GM19238 (cell line): ENCODE results near the gene FARP1.
"Not testable (repeated sequence)": the region's sequence is repeated elsewhere in the genome, so short reads cannot be mapped to it uniquely, and the experiment has no call there.

ENCODE experiments used
- DNase-seq: peaks from one replicate; pipeline ENCODE4 v3.0.0; 2011; ENCODE audit warnings: low spot score; ENCODE audit not compliant: insufficient read length

The FARP1 gene

DNA sequence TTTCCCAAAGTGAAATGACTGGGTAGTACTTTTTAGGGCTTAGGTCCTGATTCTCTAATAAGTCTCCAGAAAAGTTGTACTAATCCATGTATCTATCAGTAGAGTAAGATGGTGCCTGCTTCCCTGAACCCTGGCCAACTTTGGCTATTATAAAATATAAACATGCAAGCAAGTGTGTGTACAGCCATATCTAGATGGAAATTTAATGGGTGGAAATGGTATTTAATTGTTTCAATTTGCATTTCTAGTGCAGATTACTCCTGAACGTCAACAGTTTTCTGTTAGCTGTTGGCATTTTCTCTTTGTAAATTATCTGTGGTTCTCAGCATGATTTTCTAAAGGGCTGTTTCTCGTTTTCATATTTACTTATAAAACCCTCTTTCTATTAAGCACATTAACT lies 221.3 kb downstream of the FARP1 start:
- no peak for DNase-seq

- no peak for DNase-seq
These were observed 221.8 kb downstream of the FARP1 start for GRCh38 chr13:98364647-98365046.

- DNase-seq: no peak
These were observed 222.4 kb downstream of the FARP1 start for GRCh38 chr13:98365302-98365701.

- DNase-seq: no peak
These were observed 223.1 kb downstream of the FARP1 start for GRCh38 chr13:98366010-98366409.

GRCh38 chr13:98366443-98366842 lies 223.5 kb downstream of the FARP1 start:
- DNase-seq: no peak

DNA sequence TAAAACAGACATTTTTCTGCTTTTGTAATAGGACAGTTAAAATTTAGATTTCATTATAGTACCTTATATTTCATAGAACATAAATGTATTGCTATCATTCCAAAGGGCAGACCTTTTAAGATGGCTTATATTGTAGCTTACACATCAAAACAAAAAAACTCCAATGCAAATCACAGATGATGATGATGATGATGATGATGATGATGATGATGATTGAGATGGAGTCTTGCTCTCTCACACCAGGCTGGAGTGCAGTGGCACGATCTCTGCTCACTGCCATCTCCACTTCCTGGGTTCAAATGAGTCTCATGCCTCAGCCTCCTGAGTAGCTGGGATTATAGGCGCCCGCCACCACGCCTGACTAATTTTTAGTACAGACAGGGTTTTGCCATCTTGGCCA lies 224.1 kb downstream of the FARP1 start:
- DNase-seq: no peak

DNA sequence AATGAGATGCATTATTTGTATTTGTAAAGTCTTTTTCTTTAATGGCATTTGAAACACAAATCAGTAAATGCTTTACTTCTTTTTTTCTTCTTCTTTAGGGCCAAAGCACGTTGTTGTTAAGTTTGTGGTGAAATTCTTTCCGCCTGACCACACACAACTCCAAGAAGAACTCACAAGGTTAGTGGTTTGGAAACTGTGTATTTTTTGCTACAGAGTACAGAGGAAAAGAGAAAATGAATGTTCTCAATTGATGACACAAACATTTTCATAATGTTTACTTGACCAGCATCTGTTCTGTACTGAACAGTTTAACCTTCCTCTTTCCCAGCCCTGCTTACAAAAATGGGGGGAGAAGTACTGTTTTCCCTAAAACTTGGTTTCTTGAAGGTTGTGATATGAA lies 225.1 kb downstream of the FARP1 start:
- no peak for DNase-seq

GRCh38 chr13:98369520-98369919 lies 226.6 kb downstream of the FARP1 start:
- not testable (repeated sequence) for DNase-seq

DNA sequence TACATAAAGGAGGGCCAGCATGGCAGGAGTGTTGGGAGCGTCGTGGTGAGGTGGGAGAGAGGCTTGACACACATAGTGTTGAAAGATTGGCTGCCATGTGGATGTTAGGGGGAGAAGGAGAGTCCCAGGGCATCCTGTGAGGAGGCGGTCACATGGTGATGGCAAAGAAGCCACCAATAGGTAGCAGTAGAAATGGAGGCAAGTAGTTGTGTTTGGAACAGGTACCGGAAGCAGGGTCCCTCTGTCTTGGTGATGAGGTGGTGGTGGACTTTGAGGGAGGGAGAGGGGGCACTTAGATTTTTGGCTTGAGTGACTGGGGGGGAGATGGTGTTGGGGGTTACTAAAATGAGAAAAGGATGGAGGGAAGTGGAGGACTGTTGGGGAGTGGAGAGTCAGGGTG lies 227.4 kb downstream of the FARP1 start:
- no peak for DNase-seq

- no peak for DNase-seq
These were observed 228.1 kb downstream of the FARP1 start for GRCh38 chr13:98370806-98371515.

DNA sequence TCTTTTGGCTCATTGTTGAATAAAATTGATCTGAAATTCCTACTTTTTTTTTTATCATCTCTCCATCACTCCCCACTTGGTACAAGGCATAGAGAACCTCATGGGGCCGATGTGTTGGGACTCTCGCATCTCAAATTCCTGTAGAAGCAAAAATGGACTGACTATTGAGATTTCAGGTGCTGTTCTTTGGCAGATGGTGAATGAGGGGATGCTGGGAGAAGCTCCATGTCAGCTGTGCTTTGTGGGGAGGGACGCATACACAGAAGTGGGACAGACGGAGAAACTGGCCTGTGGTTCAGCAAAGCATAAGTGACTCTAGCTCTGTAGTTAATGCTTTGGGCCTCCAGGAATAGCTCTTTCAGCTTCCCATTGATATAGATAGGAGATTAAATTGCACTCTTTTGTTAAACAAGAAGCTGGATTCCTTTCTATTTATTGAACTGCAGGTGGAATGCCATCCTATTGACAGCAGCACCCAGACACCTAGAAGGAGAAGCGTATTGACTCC lies 228.7 kb downstream of the FARP1 start:
- no peak for DNase-seq

GRCh38 chr13:98372876-98373275 lies 230.0 kb downstream of the FARP1 start:
- DNase-seq: no peak

DNA sequence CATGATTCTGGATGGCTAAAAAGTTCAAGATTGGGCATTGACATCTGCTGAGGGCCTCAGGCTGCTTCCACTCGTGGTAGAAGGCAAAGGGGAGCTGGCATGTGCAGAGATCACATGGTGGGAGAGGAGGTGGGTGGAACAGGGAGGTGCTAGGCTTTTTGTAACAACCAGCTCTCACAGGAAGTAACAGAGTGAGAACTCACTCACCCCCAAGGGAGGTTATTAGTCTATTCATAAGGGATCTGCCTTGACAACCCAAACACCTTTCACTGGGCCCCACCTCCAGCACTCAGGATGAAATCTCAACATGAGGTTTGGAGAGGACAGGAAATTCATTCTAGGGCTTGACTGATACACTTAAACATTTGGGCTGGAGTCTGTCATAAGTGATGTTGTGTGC lies 231.9 kb downstream of the FARP1 start:
- DNase-seq: no peak

DNA sequence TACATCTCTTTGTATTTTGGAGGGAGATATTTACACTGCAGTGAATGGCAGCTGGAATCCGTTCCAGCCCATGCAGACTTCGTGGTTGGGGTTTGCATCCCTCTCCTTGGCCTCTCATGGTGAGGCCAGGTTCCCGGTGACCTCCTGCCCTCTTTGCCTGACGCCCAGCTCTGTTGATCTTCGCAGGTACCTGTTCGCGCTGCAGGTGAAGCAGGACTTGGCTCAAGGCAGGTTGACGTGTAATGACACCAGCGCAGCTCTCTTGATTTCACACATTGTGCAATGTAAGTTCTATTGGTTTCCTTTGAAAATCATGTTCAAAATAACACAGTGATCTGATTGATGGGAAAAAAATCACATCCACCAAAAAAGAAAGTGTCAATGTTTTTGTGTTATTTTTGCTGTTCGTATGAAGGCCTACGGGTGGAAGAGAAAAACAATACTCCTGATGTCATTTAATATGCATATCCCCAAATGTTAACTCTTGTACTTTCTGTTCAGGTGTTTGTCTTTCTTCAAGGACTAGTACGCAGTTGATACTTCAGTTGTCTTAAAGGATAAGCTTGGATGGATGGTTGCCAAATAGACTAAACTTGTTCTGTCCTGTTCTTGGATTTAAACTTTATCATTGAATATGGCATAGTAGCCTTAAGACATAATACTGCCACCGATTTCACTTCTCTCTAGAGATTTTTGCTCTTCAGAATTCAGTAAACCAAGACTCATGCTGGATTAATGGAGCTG lies 234.9 kb downstream of the FARP1 start:
- no peak for DNase-seq

- no peak for DNase-seq
These were observed 241.8 kb downstream of the FARP1 start for GRCh38 chr13:98384739-98385138.

GRCh38 chr13:98385606-98386005 lies 242.7 kb downstream of the FARP1 start:
- DNase-seq: no peak

DNA sequence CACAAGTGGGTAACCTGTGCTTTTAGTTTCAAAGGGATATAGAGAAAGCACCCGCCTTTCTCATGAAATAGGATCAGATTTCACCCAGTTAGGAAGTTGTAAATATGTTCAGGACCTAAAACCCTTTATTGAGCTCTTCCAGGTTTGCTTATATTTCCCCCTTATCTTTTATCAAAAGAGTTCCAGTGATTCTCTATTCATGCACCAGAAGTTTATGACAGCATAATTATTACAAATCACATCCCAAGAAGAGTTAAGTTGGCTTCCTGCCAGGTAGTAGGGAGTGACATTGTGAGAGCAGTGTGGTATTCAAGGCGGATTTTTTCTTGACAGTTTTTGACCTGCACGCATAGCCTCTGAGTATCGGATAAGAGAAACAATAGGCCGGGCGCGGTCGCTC lies 243.7 kb downstream of the FARP1 start:
- no peak for DNase-seq

DNA sequence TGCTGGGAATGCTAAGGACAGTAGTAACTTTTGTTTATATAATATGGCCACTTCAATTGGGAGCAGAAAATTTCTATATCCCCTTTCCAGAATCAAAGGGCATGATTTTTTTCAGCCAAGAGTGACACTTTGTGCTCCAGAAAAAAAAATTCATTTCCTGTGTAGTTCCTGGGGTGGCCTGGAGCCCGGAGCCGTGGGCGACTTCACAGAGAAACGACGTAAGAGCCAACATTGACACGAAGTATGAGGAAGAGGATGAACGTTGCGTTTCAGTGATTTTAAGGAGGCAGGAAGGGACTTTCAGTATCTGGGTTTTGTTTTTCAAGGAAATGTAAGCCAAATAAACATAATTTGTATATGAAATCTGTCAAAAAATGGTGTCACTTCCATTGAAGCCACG lies 246.4 kb downstream of the FARP1 start:
- no peak for DNase-seq

DNA sequence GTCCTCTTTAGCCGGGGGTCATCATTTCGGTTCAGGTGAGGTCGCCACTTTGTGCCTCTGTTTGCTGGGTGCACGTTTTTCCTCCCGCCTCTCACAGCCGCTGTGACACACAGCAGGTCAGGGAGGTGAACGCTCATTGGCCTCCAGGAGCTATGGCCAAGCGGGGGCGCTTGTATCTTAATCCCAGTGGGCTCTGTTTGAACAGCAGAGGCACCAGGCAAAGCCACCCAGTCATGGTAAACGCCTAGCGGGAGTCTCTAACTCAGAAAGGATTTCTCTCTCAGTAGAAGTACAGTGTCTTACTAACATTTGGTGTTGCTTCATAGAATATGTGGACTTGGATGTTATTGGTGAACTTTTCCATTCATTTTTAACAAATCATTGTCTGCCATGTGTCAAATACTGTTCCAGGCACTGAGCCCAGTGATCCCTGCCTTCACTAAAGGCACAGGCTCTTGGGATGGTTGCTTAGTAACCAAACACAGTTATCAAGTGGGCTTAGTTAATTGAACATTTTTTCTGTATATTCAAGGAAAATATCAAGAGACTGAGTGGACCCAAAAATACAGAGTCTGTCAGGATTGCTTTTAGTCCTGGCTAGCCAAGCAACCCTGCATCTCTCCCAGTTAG lies 247.3 kb downstream of the FARP1 start:
- DNase-seq: no peak

DNA sequence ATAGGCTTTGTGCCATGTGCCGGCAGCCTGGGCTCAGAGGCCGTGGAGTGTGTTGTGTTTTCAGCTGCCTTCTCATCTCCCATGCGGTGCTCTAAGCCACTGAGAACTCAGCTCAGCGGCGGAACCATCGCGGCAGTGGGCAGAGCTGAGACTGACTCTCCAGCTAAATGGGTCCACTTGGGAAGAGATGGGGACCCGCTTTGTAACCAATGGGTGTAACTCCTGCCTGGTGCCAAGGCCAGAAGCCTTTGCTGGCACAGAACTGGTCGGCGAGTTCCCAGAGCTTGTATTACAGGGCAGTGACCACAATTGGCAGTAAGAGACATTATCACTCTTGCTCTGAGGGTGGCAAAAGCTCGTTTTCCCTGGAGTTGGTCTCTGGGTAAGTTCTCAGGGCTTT lies 251.0 kb downstream of the FARP1 start:
- no peak for DNase-seq

GRCh38 chr13:98394820-98395510 lies 252.1 kb downstream of the FARP1 start:
- no peak for DNase-seq
